HTERT RPE-1 (cell line): ENCODE measurements around the gene KCNMB1.

ENCODE experiments used
- in situ Hi-C: fragments of 300-500 bp; cut with MboI; formaldehyde crosslinking; loops from 4 replicates; pipeline ENCODE4 v1.14.3; 2020; ENCODE audit warnings: low sequenced_read_pairs

Gene KCNMB1

GRCh38 chr5:170416526-170416925, 27.4 kb upstream of the KCNMB1 start:
- in situ Hi-C loops, result no loop called here

- in situ Hi-C loops, result no loop called here
Measured at GRCh38 chr5:170414786-170415185, 25.6 kb upstream of the KCNMB1 start.

- in situ Hi-C loops, result no loop called here
Measured at GRCh38 chr5:170413897-170414296, 24.7 kb upstream of the KCNMB1 start.

GRCh38 chr5:170411100-170411499, 21.9 kb upstream of the KCNMB1 start:
- in situ Hi-C loops, result no loop called here

- in situ Hi-C loops, result no loop called here
Measured at GRCh38 chr5:170410401-170410800, 21.2 kb upstream of the KCNMB1 start.

- in situ Hi-C loops, result no loop called here
Measured at GRCh38 chr5:170408877-170409660, 19.9 kb upstream of the KCNMB1 start.

- in situ Hi-C loops, result no loop called here
Measured at GRCh38 chr5:170408226-170408625, 19.1 kb upstream of the KCNMB1 start.

- in situ Hi-C loops, result no loop called here
Measured at GRCh38 chr5:170407062-170407461, 17.9 kb upstream of the KCNMB1 start.

- in situ Hi-C loops, result no loop called here
Measured at GRCh38 chr5:170405817-170406216, 16.6 kb upstream of the KCNMB1 start.

GRCh38 chr5:170404398-170404797, 15.2 kb upstream of the KCNMB1 start:
- in situ Hi-C loops, result no loop called here

GRCh38 chr5:170403675-170404074, 14.5 kb upstream of the KCNMB1 start:
- in situ Hi-C loops, result no loop called here

GRCh38 chr5:170402508-170402907, 13.3 kb upstream of the KCNMB1 start:
- in situ Hi-C loops, result no loop called here

GRCh38 chr5:170397059-170397458, 7.9 kb upstream of the KCNMB1 start:
- in situ Hi-C loops, result no loop called here

GRCh38 chr5:170393958-170394357, 4.8 kb upstream of the KCNMB1 start:
- in situ Hi-C loops, result no loop called here

GRCh38 chr5:170393235-170393634, 4.1 kb upstream of the KCNMB1 start:
- in situ Hi-C loops, result no loop called here

GRCh38 chr5:170390472-170390871, 1.3 kb upstream of the KCNMB1 start:
- in situ Hi-C loops, result no loop called here

GRCh38 chr5:170389550-170389892, 354 bp upstream of the KCNMB1 start:
- in situ Hi-C loops, result no loop called here

- in situ Hi-C loops, result no loop called here
Measured at GRCh38 chr5:170387775-170388639, 1.2 kb downstream of the KCNMB1 start.

GRCh38 chr5:170386743-170387395, 2.3 kb downstream of the KCNMB1 start:
- in situ Hi-C loops, result no loop called here

- in situ Hi-C loops, result no loop called here
Measured at GRCh38 chr5:170383227-170383626, 5.9 kb downstream of the KCNMB1 start.

GRCh38 chr5:170382790-170383189, 6.4 kb downstream of the KCNMB1 start:
- in situ Hi-C loops, result no loop called here
